H1 (cell line): ENCODE results near the gene GAP43. TPM values are rescaled to one million over a fixed set of nuclear protein-coding genes. Genes with fewer than 3 reads are reported as not detected.

Source experiments
- CHD2 ChIP-seq: IDR thresholded peaks from 2 replicates; pipeline ENCODE4 v1.6.1; 2012; ENCODE audit warnings: low read length, improper control_type of control experiment
- CHD7 ChIP-seq: fragments of 300-600 bp; sonication (generic); IDR thresholded peaks from 2 replicates; pipeline ENCODE4 v1.7.1; 2012; ENCODE audit warnings: low read length, moderate library complexity, mild to moderate bottlenecking, inconsistent platforms; ENCODE audit not compliant: insufficient replicate concordance
- CREB1 ChIP-seq: IDR thresholded peaks from 2 replicates; pipeline ENCODE4 v1.6.1; 2012; ENCODE audit warnings: inconsistent platforms
- E2F6 ChIP-seq: IDR thresholded peaks from 2 replicates; pipeline ENCODE4 v1.6.1; 2012; ENCODE audit warnings: inconsistent platforms
- FOSL1 ChIP-seq: IDR thresholded peaks from 2 replicates; pipeline ENCODE4 v1.6.1; 2011; ENCODE audit warnings: mild to moderate bottlenecking, low read depth, low read length, moderate library complexity; ENCODE audit not compliant: insufficient read depth
- JUN ChIP-seq: IDR thresholded peaks from 2 replicates; pipeline ENCODE4 v1.6.1; 2011; ENCODE audit warnings: low read depth, mild to moderate bottlenecking, improper control_type of control experiment, low read length
- NANOG ChIP-seq: IDR thresholded peaks from 2 replicates; pipeline ENCODE4 v1.6.1; 2011; ENCODE audit warnings: low read length, low read depth, mild to moderate bottlenecking, inconsistent platforms; ENCODE audit not compliant: insufficient read depth, poor library complexity, severe bottlenecking
- SIN3A ChIP-seq, 2 experiments: IDR thresholded peaks in 1 of 2; conservative IDR thresholded peaks in 1 of 2; 2 replicates each; pipeline ENCODE4 v1.6.1; 2011 to 2012; ENCODE audit warnings: low read length in 2 of 2, improper control_type of control experiment in 1 of 2, low read depth in 1 of 2, mild to moderate bottlenecking in 1 of 2
- SP2 ChIP-seq: IDR thresholded peaks from 2 replicates; pipeline ENCODE4 v1.6.1; 2012; ENCODE audit warnings: mild to moderate bottlenecking, low read length, inconsistent platforms
- polyA plus RNA-seq, 7 experiments: library from polyadenylated mRNA; depleted of rRNA in 3 of 7; stranded (reverse) in 5 of 7; unstranded in 2 of 7; fragments of >200 nt in 5 of 7; fragments of 200-250 nt in 2 of 7; gene quantifications; 1 replicate in 5 of 7; 2 replicates in 1 of 7; 4 replicates in 1 of 7; pipeline versions ENCODE4 v1.2.1 to v1.2.3, GENCODE V29; 2011 to 2013; ENCODE audit warnings: missing spikeins in 2 of 7, mixed read lengths in 2 of 7
- total RNA-seq: library from RNA; stranded (reverse); fragmentation: NEBNext Ultra II Directional; extraction: Animal tissue kit (Norgen Biotek cat#: 25700); gene quantifications from 2 replicates; pipeline ENCODE4 v1.2.1, GENCODE V29; 2021

Gene GAP43
- total and polyA plus RNA-seq, 2 of the 8 experiments (the other 6 are each of a cell fraction or from before 2014, with no cell fraction given) = 11.2 to 21.9 TPM

- no peak for TF ChIP-seq CHD7
- TF ChIP-seq CREB1 = no peak
- TF ChIP-seq CHD2 = no peak
- TF ChIP-seq NANOG = no peak
- no peak for TF ChIP-seq FOSL1
- TF ChIP-seq SIN3A (conservative IDR thresholded peaks at IDR 0.05 in 1 of 2, IDR thresholded peaks at IDR 0.05 in 1 of 2; ENCODE audit: low read depth in 1 of 2, low read length in 2 of 2) = no peak
- TF ChIP-seq E2F6 = no peak
- TF ChIP-seq JUN = no peak
- no peak for TF ChIP-seq SP2
Observed at GRCh38 chr3:115630850-115631249, 7.5 kb downstream of the GAP43 start (continued).
